Heart left ventricle (tissue), 16 donors: ENCODE data around the gene NLRP1. TPM values are rescaled to one million over a fixed set of nuclear protein-coding genes. Genes with fewer than 3 reads are reported as not detected.

Source experiments
- ATAC-seq, 4 donors: fragments of 200-7000 bp; cut with Tn5 transposase; one replicate each; pipeline ENCODE4 v1.9.1; 2020 to 2022; ENCODE audit warnings: moderate library complexity in 4 of 4, mild to moderate bottlenecking in 3 of 4, moderate number of reproducible peaks in 1 of 4
- DNase-seq, 5 donors: peaks; one replicate each; pipeline ENCODE4 v3.0.0-alpha.2; 2020
- H3K27ac ChIP-seq, 12 donors: fragments of 200-600 bp; sonication (generic) in 4 of 12; one replicate each; pipeline versions ENCODE4 v1.5.0 to v1.8.0; 2016 to 2022; ENCODE audit warnings: mild to moderate bottlenecking in 2 of 12
- H3K27me3 ChIP-seq, 9 donors: fragments of 200-600 bp; sonication (generic) in 2 of 9; one replicate each; pipeline versions ENCODE4 v1.5.1 to v1.8.0; 2016 to 2022; ENCODE audit warnings: mild to moderate bottlenecking in 3 of 9
- H3K36me3 ChIP-seq, 9 donors: fragments of 200-600 bp; sonication (generic) in 2 of 9; one replicate each; pipeline versions ENCODE4 v1.5.0 to v1.8.0; 2018 to 2022; ENCODE audit warnings: mild to moderate bottlenecking in 2 of 9
- H3K4me1 ChIP-seq, 12 donors: fragments of 200-600 bp; sonication (generic) in 4 of 12; one replicate each; pipeline versions ENCODE4 v1.5.0 to v1.8.0; 2016 to 2022; ENCODE audit warnings: mild to moderate bottlenecking in 3 of 12
- H3K4me3 ChIP-seq, 12 donors: fragments of 200-600 bp; sonication (generic) in 4 of 12; one replicate each; pipeline versions ENCODE4 v1.5.0 to v1.8.0; 2017 to 2022; ENCODE audit warnings: mild to moderate bottlenecking in 9 of 12, moderate library complexity in 4 of 12
- H3K9me3 ChIP-seq, 12 donors: fragments of 200-600 bp; sonication (generic) in 4 of 12; one replicate each; pipeline versions ENCODE4 v1.5.0 to v1.8.0; 2016 to 2022; ENCODE audit warnings: mild to moderate bottlenecking in 1 of 12
- CTCF ChIP-seq, 12 donors: fragments of 200-600 bp; sonication (generic) in 4 of 12; IDR thresholded peaks; one replicate each; pipeline versions ENCODE4 v1.5.0 to v1.8.0; 2018 to 2022; ENCODE audit warnings: antibody characterized with exemption in 12 of 12, mild to moderate bottlenecking in 5 of 12
- POLR2A ChIP-seq, 2 donors: fragments of 450-650 bp; IDR thresholded peaks; one replicate each; pipeline ENCODE4 v1.6.1; 2017; ENCODE audit warnings: antibody characterized with exemption in 2 of 2, mild to moderate bottlenecking in 2 of 2, moderate library complexity in 2 of 2
- WGBS, 4 donors: extraction: QIAGEN DNeasy Blood & Tissue Kit in 2 of 4; methylation state at CpG; one replicate each; pipeline versions ENCODE4 v1.1.5 to v1.1.7; 2013 to 2018; 5-methylcytosine and 5-hydroxymethylcytosine counted together
- intact Hi-C, 10 donors: fragments of 100-400 bp; cut with DNase I; formaldehyde crosslinking; loops; one replicate each; pipeline versions ENCODE4 v1.11.1 to v1.14.2; 2022
- polyA plus RNA-seq, 2 donors: library from polyadenylated mRNA; stranded (reverse); fragments of 200-250 nt; gene quantifications; one replicate each; pipeline ENCODE4 v1.2.3, GENCODE V29; 2013
- total RNA-seq, 9 donors: library from RNA; depleted of rRNA in 2 of 9; stranded (reverse); fragments of >200 nt in 2 of 9; fragmentation: NEBNext Ultra II Directional in 3 of 9; extraction: Animal tissue kit (Norgen Biotek cat#: 25700) in 3 of 9; gene quantifications; one replicate each; pipeline versions ENCODE4 v1.1.0 to v1.2.4, GENCODE V29; 2016 to 2023
- donor health status: ischemic (EF 13 %, LVEDD 7.1; RV severe dilation, severe dysfunction).
- donor health status: healthy with polysubstance abuse.
- donor health status: DM: no; HTN: yes; CAD: no.
- donor health status: DM: no; HTN: no; CAD: no.
- donor health status: ischemic (EF 25% LVEDD 6.9; RV normal size, moderate dysfunction).
- donor health status: ischemic (EF 25% LVEDD 5.7; RV mildly dilated, moderate dysfunction).
- donor health status: healthy.
- donor health status: DM: yes; HTN: yes; CAD: no.
- donor health status: ischemic (EF 35%, LVEDD 5.7; RV mildly dilated, moderate dysfunction).
- donor health status: nonischemic (EF 11% LVEDD 7.7; RV severe dilation, severe dysfunction).
- donor health status: DM: yes; HTN: yes; CAD: no.
- donor health status: PGD.
- donor health status: ischemic (EF 29% LVEDD 5.4; RV normal size, mild dysfunction).
- donor health status: nonischemic (EF 23%, LVEDD 6.1; RV moderate dilation, normal function).

NLRP1 gene
- total and polyA plus RNA-seq, 11 donors: 3.8 to 16.7 (median 8.8) TPM

- WGBS, 4 donors: 73 to 89% (median 81%) methylated on average over 8 of the region's 8 CpGs
- H3K27me3 ChIP-seq: no peaks in the 10 kb centered on the region
- no peak for ATAC-seq
- H3K4me1 ChIP-seq: peaks cover 0 to 8% (median 0%) of the 10 kb centered on the region in 12 donors
- no peak overlapping the region for H3K27ac ChIP-seq
- no peak for DNase-seq
- no peaks in the 10 kb centered on the region for H3K9me3 ChIP-seq
- H3K4me3 ChIP-seq: no peak overlapping the region
- H3K36me3 ChIP-seq: peaks cover 0 to 35% (median 12%) of the 10 kb centered on the region in 9 donors
- intact Hi-C loops: no loop called here
- no peak for TF ChIP-seq POLR2A (IDR thresholded peaks at IDR 0.05)
- no peak for TF ChIP-seq CTCF (IDR thresholded peaks at IDR 0.05)
Observed at GRCh38 chr17:5509482-5509881, 74.8 kb downstream of the NLRP1 start.

GRCh38 chr17:5508810-5509209, 75.5 kb downstream of the NLRP1 start:
- Histone ChIP-seq H3K27me3 (no peaks in the 10 kb centered on the region), H3K4me3 (no peak overlapping the region), H3K27ac (no peak overlapping the region), H3K4me1 (peaks cover 0 to 7% (median 0%) of the 10 kb centered on the region in 12 donors), H3K36me3 (peaks cover 0 to 28% (median 6%) of the 10 kb centered on the region in 9 donors), H3K9me3 (no peaks in the 10 kb centered on the region)
- intact Hi-C loops: no loop called here
- TF ChIP-seq CTCF (IDR thresholded peaks at IDR 0.05) (no peak), POLR2A (IDR thresholded peaks at IDR 0.05) (no peak)
- WGBS, 4 donors: 42 to 55% (median 52%) methylated on average over 4 of the region's 4 CpGs
- DNase-seq: no peak
- ATAC-seq: no peak

GRCh38 chr17:5506307-5506706, 78.0 kb downstream of the NLRP1 start:
- Histone ChIP-seq H3K9me3 (no peaks in the 10 kb centered on the region), H3K27me3 (no peaks in the 10 kb centered on the region), H3K4me3 (no peak overlapping the region), H3K4me1 (peaks cover 0 to under 1% (median 0%) of the 10 kb centered on the region in 12 donors), H3K27ac (no peak overlapping the region), H3K36me3 (peaks cover 0 to 27% (median 9%) of the 10 kb centered on the region in 9 donors)
- WGBS, 4 donors: 86 to 90% (median 87%) methylated on average over 5 of the region's 5 CpGs
- DNase-seq (no peak), ATAC-seq (no peak)
- TF ChIP-seq CTCF (IDR thresholded peaks at IDR 0.05): no peak
- TF ChIP-seq POLR2A (IDR thresholded peaks at IDR 0.05): no peak
- intact Hi-C loops: no loop called here

- H3K9me3 ChIP-seq: no peaks in the 10 kb centered on the region
- H3K27ac ChIP-seq: no peak overlapping the region
- H3K4me3 ChIP-seq: no peak overlapping the region
- 94 to 98% (median 97%) methylated on average over 4 of the region's 4 CpGs for WGBS, 4 donors
- peaks cover 0 to 17% (median 5%) of the 10 kb centered on the region in 12 donors for H3K4me1 ChIP-seq
- intact Hi-C loops: no loop called here
- TF ChIP-seq POLR2A (IDR thresholded peaks at IDR 0.05) (no peak), CTCF (IDR thresholded peaks at IDR 0.05) (no peak)
- ATAC-seq (no peak), DNase-seq (no peak)
- H3K27me3 ChIP-seq: peaks cover 0 to 9% (median 0%) of the 10 kb centered on the region in 9 donors
- H3K36me3 ChIP-seq: peaks cover 0 to 23% (median 9%) of the 10 kb centered on the region in 9 donors
Observed at GRCh38 chr17:5502552-5502951, 81.8 kb downstream of the NLRP1 start.
